ENCODE data around the gene PSG1.
"Not testable (repeated sequence)": the region's sequence is repeated elsewhere in the genome, so short reads cannot be mapped to it uniquely, and the experiment has no call there.

DNA sequence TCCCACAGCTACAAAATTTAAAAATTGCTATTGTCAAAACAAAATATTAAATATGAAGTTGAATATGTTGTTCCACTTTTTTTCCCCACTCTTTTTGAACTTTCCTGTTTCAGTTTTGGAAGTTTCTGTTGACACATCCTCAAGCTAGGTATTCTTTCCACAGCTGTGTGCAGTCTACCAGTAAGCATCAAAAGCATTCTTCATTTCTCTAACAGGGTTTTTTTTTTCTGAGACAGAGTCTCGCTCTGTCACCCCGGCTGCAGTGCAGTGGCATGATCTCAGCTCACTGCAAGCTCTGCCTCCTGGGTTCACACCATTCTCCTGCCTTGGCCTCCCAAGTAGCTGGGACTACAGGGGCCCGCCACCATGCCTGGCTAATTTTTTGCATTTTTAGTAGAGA, 5.4 kb downstream of the PSG1 start:
- TF ChIP-seq, protein P1, sequence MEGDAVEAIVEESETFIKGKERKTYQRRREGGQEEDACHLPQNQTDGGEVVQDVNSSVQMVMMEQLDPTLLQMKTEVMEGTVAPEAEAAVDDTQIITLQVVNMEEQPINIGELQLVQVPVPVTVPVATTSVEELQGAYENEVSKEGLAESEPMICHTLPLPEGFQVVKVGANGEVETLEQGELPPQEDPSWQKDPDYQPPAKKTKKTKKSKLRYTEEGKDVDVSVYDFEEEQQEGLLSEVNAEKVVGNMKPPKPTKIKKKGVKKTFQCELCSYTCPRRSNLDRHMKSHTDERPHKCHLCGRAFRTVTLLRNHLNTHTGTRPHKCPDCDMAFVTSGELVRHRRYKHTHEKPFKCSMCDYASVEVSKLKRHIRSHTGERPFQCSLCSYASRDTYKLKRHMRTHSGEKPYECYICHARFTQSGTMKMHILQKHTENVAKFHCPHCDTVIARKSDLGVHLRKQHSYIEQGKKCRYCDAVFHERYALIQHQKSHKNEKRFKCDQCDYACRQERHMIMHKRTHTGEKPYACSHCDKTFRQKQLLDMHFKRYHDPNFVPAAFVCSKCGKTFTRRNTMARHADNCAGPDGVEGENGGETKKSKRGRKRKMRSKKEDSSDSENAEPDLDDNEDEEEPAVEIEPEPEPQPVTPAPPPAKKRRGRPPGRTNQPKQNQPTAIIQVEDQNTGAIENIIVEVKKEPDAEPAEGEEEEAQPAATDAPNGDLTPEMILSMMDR (IDR thresholded peaks at IDR 0.05) = not testable (repeated sequence)
- TF ChIP-seq POLR2A, POLR2AphosphoS5 (IDR thresholded peaks at IDR 0.05): not testable (repeated sequence)
